ENCODE data around the gene RIMOC1.

Gene RIMOC1

GRCh38 chr5:41877408-41877807 is 26.7 kb upstream of the RIMOC1 start:
- no peak for DNase-seq (ENCODE audit: low read depth)
- TF ChIP-seq CTCF (IDR thresholded peaks at IDR 0.05; ENCODE audit: insufficient read depth, low read depth, low read length, missing control alignments), result no peak
- no peak overlapping the region for H3K4me3 ChIP-seq (ENCODE audit: low read depth, low read length)

- H3K4me3 ChIP-seq (ENCODE audit: low read depth, low read length), result no peak overlapping the region
- no peak for DNase-seq (ENCODE audit: low read depth)
- no peak for TF ChIP-seq CTCF (IDR thresholded peaks at IDR 0.05; ENCODE audit: insufficient read depth, low read depth, low read length, missing control alignments)
Measured at GRCh38 chr5:41878173-41878572, 26.0 kb upstream of the RIMOC1 start.

- no peak for DNase-seq (ENCODE audit: low read depth)
- TF ChIP-seq CTCF (IDR thresholded peaks at IDR 0.05; ENCODE audit: insufficient read depth, low read depth, low read length, missing control alignments), result no peak
- no peak overlapping the region for H3K4me3 ChIP-seq (ENCODE audit: low read depth, low read length)
Measured at GRCh38 chr5:41878643-41879478, 25.3 kb upstream of the RIMOC1 start.

- DNase-seq (ENCODE audit: low read depth), result no peak
- no peak overlapping the region for H3K4me3 ChIP-seq (ENCODE audit: low read depth, low read length)
- no peak for TF ChIP-seq CTCF (IDR thresholded peaks at IDR 0.05; ENCODE audit: insufficient read depth, low read depth, low read length, missing control alignments)
Measured at GRCh38 chr5:41882765-41883164, 21.4 kb upstream of the RIMOC1 start.

- TF ChIP-seq CTCF (IDR thresholded peaks at IDR 0.05; ENCODE audit: insufficient read depth, low read depth, low read length, missing control alignments), result no peak
- no peak for DNase-seq (ENCODE audit: low read depth)
- H3K4me3 ChIP-seq (ENCODE audit: low read depth, low read length), result no peak overlapping the region
Measured at GRCh38 chr5:41883243-41883642, 20.9 kb upstream of the RIMOC1 start.

GRCh38 chr5:41883936-41884335 is 20.2 kb upstream of the RIMOC1 start:
- H3K4me3 ChIP-seq (ENCODE audit: low read depth, low read length), result no peak overlapping the region
- no peak for TF ChIP-seq CTCF (IDR thresholded peaks at IDR 0.05; ENCODE audit: insufficient read depth, low read depth, low read length, missing control alignments)
- DNase-seq (ENCODE audit: low read depth), result no peak

GRCh38 chr5:41885286-41885685 is 18.9 kb upstream of the RIMOC1 start:
- no peak overlapping the region for H3K4me3 ChIP-seq (ENCODE audit: low read depth, low read length)
- DNase-seq (ENCODE audit: low read depth), result no peak
- no peak for TF ChIP-seq CTCF (IDR thresholded peaks at IDR 0.05; ENCODE audit: insufficient read depth, low read depth, low read length, missing control alignments)
